Measurements from ENCODE around the gene CNIH4.

Gene CNIH4

GRCh38 chr1:224406216-224406615 lies 49.5 kb downstream of the CNIH4 start:
- ChIA-PET CTCF (no interaction called here), POLR2A (no interaction called here)
- H3K9me3 ChIP-seq (ENCODE audit: control insufficient read depth, insufficient read depth, low read depth, low read length), result no peaks in the 10 kb centered on the region
- H3K4me3 ChIP-seq (ENCODE audit: low read depth, low read length), result no peak overlapping the region
- H3K27ac ChIP-seq (ENCODE audit: extremely low read depth, low read depth, low read length), result no peak overlapping the region
- TF ChIP-seq ZNF114 (tag by site-specific recombination; IDR thresholded peaks at IDR 0.05) (no peak), ZNF624 (tag by site-specific recombination; IDR thresholded peaks at IDR 0.05) (no peak), RBAK (tag by site-specific recombination; IDR thresholded peaks at IDR 0.05) (no peak), ZNF596 (tag by site-specific recombination; IDR thresholded peaks at IDR 0.05) (no peak), ZNF341 (tag by site-specific recombination; IDR thresholded peaks at IDR 0.05; ENCODE audit: low read depth) (no peak)
- H3K36me3 ChIP-seq (ENCODE audit: control insufficient read depth in 2 of 2, insufficient read depth in 1 of 2, low read length in 2 of 2), result peaks cover 87 to 97% of the 10 kb centered on the region in 2 experiments
- H3K4me1 ChIP-seq (ENCODE audit: control insufficient read depth, insufficient read depth, low read length), result no peaks in the 10 kb centered on the region

- peaks cover 7% of the 10 kb centered on the region for H3K4me1 ChIP-seq (ENCODE audit: control insufficient read depth, insufficient read depth, low read length)
- ChIA-PET POLR2A (interaction anchor here (0.7 to 1.3 kb wide), 2 partner anchors 225 to 284 kb away, joined by 3 read pairs; partner anchors contain the start of gene DEGS1), CTCF (interaction anchor here (0.7 kb wide), 1 partner anchor 43 kb away, joined by 3 read pairs; no protein-coding TSS in a partner anchor)
- H3K27ac ChIP-seq (ENCODE audit: extremely low read depth, low read depth, low read length), result no peak overlapping the region
- no peak overlapping the region for H3K4me3 ChIP-seq (ENCODE audit: low read depth, low read length)
- TF ChIP-seq ZEB2 (tag by site-specific recombination; IDR thresholded peaks at IDR 0.05), result 0 out of 2 replicates have a peak, but pooled peaks have one; percentile 55
- no peak for TF ChIP-seq ZNF366 (tag by site-specific recombination; conservative IDR thresholded peaks at IDR 0.05)
- H3K9me3 ChIP-seq (ENCODE audit: control insufficient read depth, insufficient read depth, low read depth, low read length), result no peaks in the 10 kb centered on the region
- H3K36me3 ChIP-seq (ENCODE audit: control insufficient read depth in 2 of 2, insufficient read depth in 1 of 2, low read length in 2 of 2), result peaks cover 81 to 88% of the 10 kb centered on the region in 2 experiments
Measured at GRCh38 chr1:224407571-224408293, 51.1 kb downstream of the CNIH4 start.

- CTCF ChIA-PET, result interaction anchor here (0.7 kb wide), 1 partner anchor 43 kb away, joined by 3 read pairs; no protein-coding TSS in a partner anchor
- Histone ChIP-seq H3K27ac (ENCODE audit: extremely low read depth, low read depth, low read length) (no peak overlapping the region), H3K4me3 (ENCODE audit: low read depth, low read length) (no peak overlapping the region), H3K36me3 (ENCODE audit: control insufficient read depth in 2 of 2, insufficient read depth in 1 of 2, low read length in 2 of 2) (peaks cover 76 to 88% of the 10 kb centered on the region in 2 experiments), H3K4me1 (ENCODE audit: control insufficient read depth, insufficient read depth, low read length) (peaks cover 7% of the 10 kb centered on the region), H3K9me3 (ENCODE audit: control insufficient read depth, insufficient read depth, low read depth, low read length) (no peaks in the 10 kb centered on the region)
- POLR2A ChIA-PET, result interaction anchor here (1.3 kb wide), 1 partner anchor 225 kb away, joined by 3 read pairs; the partner anchor contains the start of gene DEGS1
- TF ChIP-seq ZNF791 (tag by site-specific recombination; IDR thresholded peaks at IDR 0.05), result no peak
- TF ChIP-seq YY1 (tag by site-specific recombination; IDR thresholded peaks at IDR 0.05), result no peak
- peak; percentile 86 for TF ChIP-seq SCRT2 (tag by site-specific recombination; IDR thresholded peaks at IDR 0.05)
- TF ChIP-seq TCF7L2 (IDR thresholded peaks at IDR 0.05; ENCODE audit: borderline replicate concordance, low read depth, low read length), result no peak
- TF ChIP-seq ZNF549 (tag by site-specific recombination; IDR thresholded peaks at IDR 0.05), result no peak
- peak; percentile 60; the same call in 1 of the 2 replicates for TF ChIP-seq SCRT1 (tag by site-specific recombination; IDR thresholded peaks at IDR 0.05; ENCODE audit: borderline replicate concordance)
- TF ChIP-seq ZNF266 (tag by site-specific recombination; IDR thresholded peaks at IDR 0.05; ENCODE audit: low read depth), result no peak
- TF ChIP-seq PRDM6 (tag by site-specific recombination; IDR thresholded peaks at IDR 0.05), result no peak
- TF ChIP-seq ZNF621 (tag by site-specific recombination; IDR thresholded peaks at IDR 0.05), result no peak
- no peak for TF ChIP-seq RBAK (tag by site-specific recombination; IDR thresholded peaks at IDR 0.05)
Measured at GRCh38 chr1:224408294-224408590, 51.6 kb downstream of the CNIH4 start.

GRCh38 chr1:224411766-224412165 lies 55.1 kb downstream of the CNIH4 start:
- H3K36me3 ChIP-seq (ENCODE audit: control insufficient read depth in 2 of 2, insufficient read depth in 1 of 2, low read length in 2 of 2), result peaks cover 68 to 89% of the 10 kb centered on the region in 2 experiments
- TF ChIP-seq GLI4 (tag by site-specific recombination; IDR thresholded peaks at IDR 0.05), result no peak
- TF ChIP-seq ZNF768 (tag by site-specific recombination; IDR thresholded peaks at IDR 0.05), result no peak
- TF ChIP-seq ZNF10 (tag by site-specific recombination; IDR thresholded peaks at IDR 0.05), result peak; percentile 78
- peak; percentile 73 for TF ChIP-seq ZBTB17 (tag by site-specific recombination; IDR thresholded peaks at IDR 0.05)
- TF ChIP-seq ZNF175 (tag by site-specific recombination; IDR thresholded peaks at IDR 0.05), result no peak
- TF ChIP-seq ZNF366 (tag by site-specific recombination; conservative IDR thresholded peaks at IDR 0.05), result peak; percentile 76
- TF ChIP-seq OSR2 (tag by site-specific recombination; IDR thresholded peaks at IDR 0.05), result peak; percentile 93
- TF ChIP-seq ZNF660 (tag by site-specific recombination; IDR thresholded peaks at IDR 0.05), result peak; percentile 85
- TF ChIP-seq ZNF223 (tag by site-specific recombination; IDR thresholded peaks at IDR 0.05), result no peak
- TF ChIP-seq WT1 (tag by site-specific recombination; IDR thresholded peaks at IDR 0.05), result peak; percentile 63
- 0 out of 2 replicates have a peak, but pooled peaks have one; percentile 38 for TF ChIP-seq ZBTB8A (tag by site-specific recombination; IDR thresholded peaks at IDR 0.05)
- peak; percentile 59; the same call in 1 of the 2 replicates for TF ChIP-seq ZFP69B (tag by site-specific recombination; IDR thresholded peaks at IDR 0.05)
- peak; percentile 88 for TF ChIP-seq ZNF2 (tag by site-specific recombination; IDR thresholded peaks at IDR 0.05)
- peak; percentile 47; the same call in 1 of the 2 replicates for TF ChIP-seq ZBTB21 (tag by site-specific recombination; IDR thresholded peaks at IDR 0.05)

More at GRCh38 chr1:224411766-224412165, 55.1 kb downstream of the CNIH4 start:
- Histone ChIP-seq H3K9me3 (ENCODE audit: control insufficient read depth, insufficient read depth, low read depth, low read length) (no peaks in the 10 kb centered on the region), H3K4me1 (ENCODE audit: control insufficient read depth, insufficient read depth, low read length) (peaks cover 7% of the 10 kb centered on the region), H3K27ac (ENCODE audit: extremely low read depth, low read depth, low read length) (no peak overlapping the region), H3K4me3 (ENCODE audit: low read depth, low read length) (no peak overlapping the region)
- POLR2A ChIA-PET, result interaction anchor here (0.6 to 1.6 kb wide), 3 partner anchors 19 to 290 kb away, joined by 3 to 5 read pairs (median 3); no protein-coding TSS in a partner anchor
- CTCF ChIA-PET, result interaction anchor here (0.6 to 3.6 kb wide), 2 partner anchors 47 to 285 kb away, joined by 3 to 20 read pairs; no protein-coding TSS in a partner anchor

Data from HEK293 (cell line).